ENCODE results near the gene STEAP3. TPM values are rescaled to one million over a fixed set of nuclear protein-coding genes. Genes with fewer than 3 reads are reported as not detected.

Gene STEAP3
- total RNA-seq, 2 donors from 2014 or later: 26.6 to 52.2 TPM

DNA sequence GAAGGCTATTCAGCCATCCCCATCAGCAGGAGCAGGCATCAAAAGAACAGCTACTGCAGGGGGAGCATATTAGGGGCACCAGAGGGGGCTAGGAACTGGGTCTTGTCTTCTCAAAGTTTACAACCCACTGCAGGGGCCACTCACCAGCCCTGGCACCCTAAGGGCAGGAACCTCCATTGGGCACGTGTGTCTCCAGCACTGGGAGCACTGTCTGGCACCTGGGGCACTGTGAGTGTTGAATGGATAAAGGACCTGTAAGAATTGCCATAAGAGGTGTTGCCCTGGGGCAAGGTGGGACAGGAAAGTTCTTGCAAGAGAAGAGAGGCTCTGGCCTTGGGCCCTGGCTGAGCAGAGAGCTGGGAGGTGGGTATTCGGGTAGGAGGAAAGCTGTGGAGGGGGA is 1.4 kb upstream of the STEAP3 start:
- no peaks in the 10 kb centered on the region for H3K27me3 ChIP-seq
- no peak overlapping the region for H3K27ac ChIP-seq
- no peaks in the 10 kb centered on the region for H3K9me3 ChIP-seq
- TF ChIP-seq, protein P1, sequence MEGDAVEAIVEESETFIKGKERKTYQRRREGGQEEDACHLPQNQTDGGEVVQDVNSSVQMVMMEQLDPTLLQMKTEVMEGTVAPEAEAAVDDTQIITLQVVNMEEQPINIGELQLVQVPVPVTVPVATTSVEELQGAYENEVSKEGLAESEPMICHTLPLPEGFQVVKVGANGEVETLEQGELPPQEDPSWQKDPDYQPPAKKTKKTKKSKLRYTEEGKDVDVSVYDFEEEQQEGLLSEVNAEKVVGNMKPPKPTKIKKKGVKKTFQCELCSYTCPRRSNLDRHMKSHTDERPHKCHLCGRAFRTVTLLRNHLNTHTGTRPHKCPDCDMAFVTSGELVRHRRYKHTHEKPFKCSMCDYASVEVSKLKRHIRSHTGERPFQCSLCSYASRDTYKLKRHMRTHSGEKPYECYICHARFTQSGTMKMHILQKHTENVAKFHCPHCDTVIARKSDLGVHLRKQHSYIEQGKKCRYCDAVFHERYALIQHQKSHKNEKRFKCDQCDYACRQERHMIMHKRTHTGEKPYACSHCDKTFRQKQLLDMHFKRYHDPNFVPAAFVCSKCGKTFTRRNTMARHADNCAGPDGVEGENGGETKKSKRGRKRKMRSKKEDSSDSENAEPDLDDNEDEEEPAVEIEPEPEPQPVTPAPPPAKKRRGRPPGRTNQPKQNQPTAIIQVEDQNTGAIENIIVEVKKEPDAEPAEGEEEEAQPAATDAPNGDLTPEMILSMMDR (IDR thresholded peaks at IDR 0.05): no peak
- H3K36me3 ChIP-seq: no peaks in the 10 kb centered on the region
- H3K9ac ChIP-seq (ENCODE audit: low read depth in 2 of 2, low read length in 2 of 2): no peak overlapping the region
- intact Hi-C loops (cut with DNase I): no loop called here
- peaks cover 4% of the 10 kb centered on the region for H3K4me1 ChIP-seq
- no peak for DNase-seq
- H3K4me3 ChIP-seq: no peak overlapping the region

GRCh38 chr2:119222863-119223520 is 642 bp upstream of the STEAP3 start:
- no peaks in the 10 kb centered on the region for H3K27me3 ChIP-seq
- peak overlapping the region; percentile 61 for H3K4me3 ChIP-seq
- DNase-seq: peak; percentile 21
- H3K4me1 ChIP-seq: peaks cover 4% of the 10 kb centered on the region
- H3K36me3 ChIP-seq: no peaks in the 10 kb centered on the region
- intact Hi-C loops (cut with DNase I): no loop called here
- no peak overlapping the region for H3K27ac ChIP-seq
- H3K9ac ChIP-seq (ENCODE audit: low read depth in 2 of 2, low read length in 2 of 2): peak overlapping the region; percentile 66 to 69
- TF ChIP-seq, protein P1 (IDR thresholded peaks at IDR 0.05): no peak
- no peaks in the 10 kb centered on the region for H3K9me3 ChIP-seq

- Histone ChIP-seq H3K4me3 (peak overlapping the region; percentile 61), H3K27ac (peak overlapping the region; percentile 29), H3K36me3 (no peaks in the 10 kb centered on the region), H3K27me3 (no peaks in the 10 kb centered on the region), H3K4me1 (peaks cover 4% of the 10 kb centered on the region), H3K9ac (ENCODE audit: low read depth in 2 of 2, low read length in 2 of 2) (peak overlapping the region; percentile 66 to 69), H3K9me3 (no peaks in the 10 kb centered on the region)
- DNase-seq: peak; percentile 40
- intact Hi-C loops (cut with DNase I): no loop called here
- TF ChIP-seq, protein P1 (IDR thresholded peaks at IDR 0.05): no peak
These were observed 914 bp downstream of the STEAP3 start for GRCh38 chr2:119224391-119225104.

GRCh38 chr2:119225105-119225865 is 1.7 kb downstream of the STEAP3 start:
- H3K4me3 ChIP-seq: no peak overlapping the region

GRCh38 chr2:119225926-119226325 is 2.3 kb downstream of the STEAP3 start:
- Histone ChIP-seq H3K27me3 (no peaks in the 10 kb centered on the region), H3K36me3 (no peaks in the 10 kb centered on the region), H3K9ac (ENCODE audit: low read depth in 2 of 2, low read length in 2 of 2) (peak overlapping the region in 1 of 2 donors; percentile 36), H3K4me3 (no peak overlapping the region), H3K4me1 (peaks cover 4% of the 10 kb centered on the region), H3K27ac (no peak overlapping the region), H3K9me3 (no peaks in the 10 kb centered on the region)
- intact Hi-C loops (cut with DNase I): no loop called here
- TF ChIP-seq, protein P1 (IDR thresholded peaks at IDR 0.05): no peak
- no peak for DNase-seq

More at GRCh38 chr2:119225105-119225865, 1.7 kb downstream of the STEAP3 start:
- DNase-seq: peak; percentile 76
- TF ChIP-seq, protein P1 (IDR thresholded peaks at IDR 0.05): no peak
- Histone ChIP-seq H3K36me3 (no peaks in the 10 kb centered on the region), H3K27me3 (no peaks in the 10 kb centered on the region), H3K9me3 (no peaks in the 10 kb centered on the region), H3K9ac (ENCODE audit: low read depth in 2 of 2, low read length in 2 of 2) (peak overlapping the region in 1 of 2 donors; percentile 24), H3K27ac (peak overlapping the region; percentile 29), H3K4me1 (peaks cover 4% of the 10 kb centered on the region)
- intact Hi-C loops (cut with DNase I): no loop called here
